H9 (cell line): Measurements from ENCODE around the gene SP110. TPM values are rescaled to one million over a fixed set of nuclear protein-coding genes. Genes with fewer than 3 reads are reported as not detected.

ENCODE experiments used
- DNase-seq: peaks from one replicate; pipeline ENCODE4 v3.0.0-alpha.2; 2017
- H2AFZ ChIP-seq: one replicate; pipeline ENCODE4 v1.6.1; 2013; ENCODE audit warnings: mild to moderate bottlenecking, low read length, control low read depth, moderate library complexity
- H2AK5ac ChIP-seq: 2 replicates; pipeline ENCODE4 v1.6.1; 2013; ENCODE audit warnings: low read length, control low read depth, mixed read lengths; ENCODE audit not compliant: insufficient read length
- H2BK120ac ChIP-seq: one replicate; pipeline ENCODE4 v1.6.1; 2013; ENCODE audit warnings: low read depth, mild to moderate bottlenecking, low read length, control low read depth, inconsistent platforms; ENCODE audit not compliant: poor library complexity, severe bottlenecking
- H2BK12ac ChIP-seq: 2 replicates; pipeline ENCODE4 v1.6.1; 2013; ENCODE audit warnings: low read length, control low read depth, mixed read lengths, low read depth; ENCODE audit not compliant: insufficient read length
- H2BK15ac ChIP-seq: 2 replicates; pipeline ENCODE4 v1.6.1; 2013; ENCODE audit warnings: low read depth, low read length, control low read depth
- H2BK20ac ChIP-seq: one replicate; pipeline ENCODE4 v1.6.1; 2013; ENCODE audit warnings: low read depth, mild to moderate bottlenecking, low read length, control low read depth, inconsistent platforms; ENCODE audit not compliant: poor library complexity, severe bottlenecking
- H2BK5ac ChIP-seq: 2 replicates; pipeline ENCODE4 v1.6.1; 2013; ENCODE audit warnings: low read length, control low read depth, mixed read lengths; ENCODE audit not compliant: insufficient read length
- H3K14ac ChIP-seq: 2 replicates; pipeline ENCODE4 v1.6.1; 2013; ENCODE audit warnings: low read length, control low read depth; ENCODE audit not compliant: insufficient read depth
- H3K18ac ChIP-seq: 2 replicates; pipeline ENCODE4 v1.6.1; 2013; ENCODE audit warnings: low read depth, mild to moderate bottlenecking, mixed read lengths, low read length, control low read depth; ENCODE audit not compliant: insufficient read length
- H3K23ac ChIP-seq: 2 replicates; pipeline ENCODE4 v1.6.1; 2013; ENCODE audit warnings: low read length, control low read depth, mixed read lengths, low read depth; ENCODE audit not compliant: insufficient read length
- H3K23me2 ChIP-seq: 2 replicates; pipeline ENCODE4 v1.6.1; 2013; ENCODE audit warnings: low read depth, mild to moderate bottlenecking, mixed read lengths, low read length, control low read depth; ENCODE audit not compliant: insufficient read length, poor library complexity, severe bottlenecking
- H3K27ac ChIP-seq: 2 replicates; pipeline ENCODE4 v1.5.1; 2013; ENCODE audit warnings: low read length, control low read depth, mixed read lengths, low read depth; ENCODE audit not compliant: insufficient read length
- H3K27me3 ChIP-seq: 2 replicates; pipeline ENCODE4 v1.6.1; 2013; ENCODE audit warnings: low read length, control low read depth, inconsistent platforms; ENCODE audit not compliant: insufficient read depth
- H3K4ac ChIP-seq: 2 replicates; pipeline ENCODE4 v1.6.1; 2013; ENCODE audit warnings: low read depth, mild to moderate bottlenecking, control low read depth, inconsistent platforms, low read length, moderate library complexity
- H3K4me1 ChIP-seq: 2 replicates; pipeline ENCODE4 v1.6.1; 2013; ENCODE audit warnings: low read length, control low read depth, inconsistent platforms; ENCODE audit not compliant: insufficient read depth
- H3K4me2 ChIP-seq: 2 replicates; pipeline ENCODE4 v1.6.1; 2013; ENCODE audit warnings: low read length, control low read depth, mixed read lengths; ENCODE audit not compliant: insufficient read length, insufficient read depth
- H3K56ac ChIP-seq: 2 replicates; pipeline ENCODE4 v1.6.1; 2013; ENCODE audit warnings: low read depth, mild to moderate bottlenecking, mixed read lengths, low read length, control low read depth; ENCODE audit not compliant: insufficient read length
- H3K79me1 ChIP-seq: 2 replicates; pipeline ENCODE4 v1.6.1; 2013; ENCODE audit warnings: low read depth, mild to moderate bottlenecking, moderate library complexity, low read length, control low read depth, inconsistent platforms; ENCODE audit not compliant: insufficient read depth, poor library complexity, severe bottlenecking
- H3K79me2 ChIP-seq: 2 replicates; pipeline ENCODE4 v1.6.1; 2013; ENCODE audit warnings: low read length, control low read depth, inconsistent platforms; ENCODE audit not compliant: insufficient read depth
- H3K9ac ChIP-seq: 2 replicates; pipeline ENCODE4 v1.6.1; 2013; ENCODE audit warnings: low read length, control low read depth, mixed read lengths; ENCODE audit not compliant: insufficient read length; ENCODE audit errors: extremely low read depth
- H3K9me3 ChIP-seq: one replicate; pipeline ENCODE4 v1.6.1; 2013; ENCODE audit warnings: low read depth, low read length, inconsistent platforms; ENCODE audit not compliant: control insufficient read depth
- H3T11ph ChIP-seq: one replicate; pipeline ENCODE4 v1.6.1; 2013; ENCODE audit warnings: mild to moderate bottlenecking, low read length, control low read depth, inconsistent platforms
- H4K20me1 ChIP-seq: one replicate; pipeline ENCODE4 v1.6.1; 2013; ENCODE audit not compliant: control insufficient read depth, insufficient read length, insufficient read depth
- H4K5ac ChIP-seq: 2 replicates; pipeline ENCODE4 v1.6.1; 2013; ENCODE audit warnings: low read depth, mild to moderate bottlenecking, mixed read lengths, low read length, control low read depth; ENCODE audit not compliant: insufficient read length
- H4K8ac ChIP-seq: replicated peaks from 2 replicates; pipeline ENCODE4 v1.6.1; 2013; ENCODE audit warnings: low read length, control low read depth, mixed read lengths, low read depth; ENCODE audit not compliant: insufficient read length
- H4K91ac ChIP-seq: 2 replicates; pipeline ENCODE4 v1.6.1; 2013; ENCODE audit warnings: low read depth, mild to moderate bottlenecking, moderate library complexity, mixed read lengths, low read length, control low read depth; ENCODE audit not compliant: insufficient read length
- H3K27ac Mint-ChIP-seq, 3 experiments: 2 replicates in 2 of 3; 3 replicates in 1 of 3; pipeline ENCODE4 v1.8.0; 2020 to 2021; ENCODE audit warnings: mixed read lengths in 3 of 3, mild to moderate bottlenecking in 1 of 3, moderate library complexity in 1 of 3
- H3K27me3 Mint-ChIP-seq: 2 replicates; pipeline ENCODE4 v1.8.0; 2021; ENCODE audit warnings: low read depth, mild to moderate bottlenecking, moderate library complexity, mixed read lengths
- H3K36me3 Mint-ChIP-seq, 3 experiments: 2 replicates in 2 of 3; 3 replicates in 1 of 3; pipeline ENCODE4 v1.8.0; 2020 to 2021; ENCODE audit warnings: low read depth in 3 of 3, mixed read lengths in 3 of 3; ENCODE audit not compliant: insufficient read depth in 1 of 3
- H3K4me1 Mint-ChIP-seq, 2 experiments: 2 replicates each; pipeline ENCODE4 v1.8.0; 2020; ENCODE audit warnings: mixed read lengths in 2 of 2
- H3K4me3 Mint-ChIP-seq, 2 experiments: 2 replicates in 1 of 2; 3 replicates in 1 of 2; pipeline ENCODE4 v1.8.0; 2020 to 2021; ENCODE audit warnings: mild to moderate bottlenecking in 2 of 2, mixed read lengths in 2 of 2, moderate library complexity in 1 of 2
- H3K9me3 Mint-ChIP-seq, 2 experiments: 2 replicates in 1 of 2; 3 replicates in 1 of 2; pipeline ENCODE4 v1.8.0; 2020; ENCODE audit warnings: mild to moderate bottlenecking in 2 of 2, mixed read lengths in 2 of 2, moderate library complexity in 1 of 2
- CTCF ChIP-seq: fragments of 200-600 bp; sonication (generic); conservative IDR thresholded peaks from 3 replicates; pipeline ENCODE4 v1.8.0; 2021; ENCODE audit warnings: antibody characterized with exemption, mild to moderate bottlenecking
- WGBS: extraction: QIAGEN DNeasy Blood & Tissue Kit; methylation state at CpG from one replicate; pipeline ENCODE4 v1.1.7; 2013; ENCODE audit warnings: missing lambda C conversion rate, low lambda C conversion rate, mixed read lengths; ENCODE audit not compliant: insufficient read length; ENCODE audit errors: extremely low coverage; 5-methylcytosine and 5-hydroxymethylcytosine counted together
- total RNA-seq: library from RNA; stranded (reverse); gene quantifications from 2 replicates; pipeline ENCODE4 v1.2.1, GENCODE V29; 2021

Gene SP110
- total RNA-seq, 1 experiment from 2014 or later: 3.7 TPM

DNA sequence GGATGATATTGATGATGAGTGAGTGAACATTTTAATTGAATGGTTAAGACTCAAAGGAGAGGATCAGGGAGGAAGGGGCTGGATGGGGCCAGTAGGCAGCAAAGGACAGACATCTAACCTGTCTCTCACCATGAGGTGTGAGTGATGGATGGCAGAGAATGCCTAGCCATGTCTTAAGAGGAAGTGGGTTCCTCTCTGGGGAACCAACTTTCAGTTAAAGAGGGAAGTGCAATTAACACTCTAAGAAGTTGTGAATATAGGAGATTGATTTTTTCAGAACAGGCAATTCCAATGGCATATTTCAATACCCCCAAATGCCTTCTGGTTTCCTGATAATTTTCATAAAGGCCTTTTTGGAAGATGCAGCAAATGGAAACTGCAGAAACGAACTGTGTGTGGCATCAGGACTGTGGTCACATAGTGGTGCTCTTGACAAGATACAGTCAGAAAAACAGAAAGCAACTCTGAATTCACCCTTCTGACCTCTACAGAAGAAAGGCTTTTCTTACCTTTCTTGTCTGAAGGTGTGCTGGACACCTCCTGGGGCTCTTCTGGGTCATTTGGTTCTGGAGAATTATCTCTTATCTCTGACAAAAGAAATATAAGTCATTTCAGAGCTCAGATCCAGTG is 10.2 kb downstream of the SP110 start:
- no peaks in the 10 kb centered on the region for H3K9me3 Mint-ChIP-seq
- H2BK20ac ChIP-seq: no peak overlapping the region

More for the DNA sequence above, 10.2 kb downstream of the SP110 start:
- H2AK5ac ChIP-seq: no peak overlapping the region
- no peak overlapping the region for H2BK120ac ChIP-seq
- H3K4ac ChIP-seq: no peak overlapping the region
- H4K20me1 ChIP-seq: no peaks in the 10 kb centered on the region
- Mint-ChIP-seq H3K4me3 (no peak overlapping the region), H3K4me1 (peaks cover 0 to 2% of the 10 kb centered on the region in 2 experiments; a peak in 1 of 4 replicates), H3K27me3 (no peaks in the 10 kb centered on the region), H3K27ac (no peak overlapping the region), H3K36me3 (no peaks in the 10 kb centered on the region; a peak in 1 of 7 replicates)
- DNase-seq: no peak
- no peaks in the 10 kb centered on the region for H3K27me3 ChIP-seq
- H3K4me1 ChIP-seq: no peaks in the 10 kb centered on the region
- H3K56ac ChIP-seq: no peak overlapping the region
- H3T11ph ChIP-seq: no peak overlapping the region
- H4K5ac ChIP-seq: no peak overlapping the region
- H3K27ac ChIP-seq: no peak overlapping the region
- H2AFZ ChIP-seq: no peak overlapping the region
- no peak overlapping the region for H3K14ac ChIP-seq
- H2BK12ac ChIP-seq: no peak overlapping the region
- H3K79me1 ChIP-seq: no peaks in the 10 kb centered on the region
- H4K91ac ChIP-seq: no peak overlapping the region
- no peak overlapping the region for H3K4me2 ChIP-seq
- no peak overlapping the region for H2BK5ac ChIP-seq
- H3K79me2 ChIP-seq: no peaks in the 10 kb centered on the region
- TF ChIP-seq CTCF: no peak
- H4K8ac ChIP-seq: no peak overlapping the region
- H3K23ac ChIP-seq: no peak overlapping the region
- H2BK15ac ChIP-seq: no peak overlapping the region
- no peaks in the 10 kb centered on the region for H3K23me2 ChIP-seq
- H3K9me3 ChIP-seq: no peaks in the 10 kb centered on the region
- H3K9ac ChIP-seq: no peak overlapping the region
- no CpG with 5 or more reads among the region's 1 CpG for WGBS
- H3K18ac ChIP-seq: no peak overlapping the region
